GM03348 (cell line): ENCODE measurements around the gene APMAP.
A peak's percentile ranks its signal among the peaks of the same experiment; 100 is the strongest.

Experiments
- DNase-seq: peaks from one replicate; pipeline ENCODE4 v3.0.0; 2012; ENCODE audit warnings: low spot score

The APMAP gene

GRCh38 chr20:24992487-24993205 is at the start of gene APMAP:
APMAP (minus strand) TSS chr20:24992751; CDS start chr20:24992688, 63 bp downstream.
- peak; percentile 99 for DNase-seq

GRCh38 chr20:25041813-25042530 is 49.4 kb upstream of the APMAP start:
- DNase-seq = no peak

- peak; percentile 68 for DNase-seq
Measured at GRCh38 chr20:25040438-25040831, 47.9 kb upstream of the APMAP start.

- DNase-seq = peak; percentile 82
Measured at GRCh38 chr20:25039697-25040437, 47.3 kb upstream of the APMAP start.

GRCh38 chr20:25038591-25039015 is 46.1 kb upstream of the APMAP start:
- no peak for DNase-seq

- DNase-seq = no peak
Measured at GRCh38 chr20:25038103-25038410, 45.5 kb upstream of the APMAP start.

- no peak for DNase-seq
Measured at GRCh38 chr20:25037288-25038102, 44.9 kb upstream of the APMAP start.

GRCh38 chr20:25036331-25036936 is 43.9 kb upstream of the APMAP start:
- no peak for DNase-seq

- DNase-seq = no peak
Measured at GRCh38 chr20:25035921-25036320, 43.4 kb upstream of the APMAP start.

GRCh38 chr20:25033924-25034300 is 41.4 kb upstream of the APMAP start:
- DNase-seq = no peak

GRCh38 chr20:25033265-25033923 is 40.8 kb upstream of the APMAP start:
- DNase-seq = no peak

GRCh38 chr20:25032478-25033264 is 40.1 kb upstream of the APMAP start:
- no peak for DNase-seq

- DNase-seq = no peak
Measured at GRCh38 chr20:25032065-25032477, 39.5 kb upstream of the APMAP start.

GRCh38 chr20:25031241-25031640 is 38.7 kb upstream of the APMAP start:
- DNase-seq = no peak

- no peak for DNase-seq
Measured at GRCh38 chr20:25030649-25031207, 38.2 kb upstream of the APMAP start.

- DNase-seq = no peak
Measured at GRCh38 chr20:25030007-25030648, 37.6 kb upstream of the APMAP start.

GRCh38 chr20:25025986-25026605 is 33.5 kb upstream of the APMAP start:
- DNase-seq = no peak

- DNase-seq = no peak
Measured at GRCh38 chr20:25025091-25025861, 32.7 kb upstream of the APMAP start.
